Left renal cortex interstitium (tissue), 4 donors: Measurements from ENCODE around the gene RIPPLY3. TPM values are rescaled to one million over a fixed set of nuclear protein-coding genes. Genes with fewer than 3 reads are reported as not detected.

Experiments
- DNase-seq, 4 donors: peaks; one replicate each; pipeline ENCODE4 v3.0.0-alpha.2; 2013; ENCODE audit warnings: low read depth in 4 of 4, low spot score in 2 of 4, missing footprints in 1 of 4
- polyA plus RNA-seq, 4 donors: library from polyadenylated mRNA; unstranded; fragments of 120-200 nt; gene quantifications; one replicate each; pipeline ENCODE4 v1.2.1, GENCODE V29; 2013; ENCODE audit not compliant: insufficient read length in 4 of 4

The RIPPLY3 gene
- polyA plus RNA-seq, 4 donors: 1.6 to 2.8 (median 2.4) TPM

- DNase-seq: no peak
Measured at GRCh38 chr21:37055271-37055855, 48.9 kb downstream of the RIPPLY3 start.

- DNase-seq: no peak
Measured at GRCh38 chr21:37057614-37058013, 51.1 kb downstream of the RIPPLY3 start.

- DNase-seq: no peak
Measured at GRCh38 chr21:37058261-37058660, 51.8 kb downstream of the RIPPLY3 start.

- no peak for DNase-seq
Measured at GRCh38 chr21:37059181-37059580, 52.7 kb downstream of the RIPPLY3 start.

GRCh38 chr21:37060296-37060695 is 53.8 kb downstream of the RIPPLY3 start:
- DNase-seq: peak in 3 of 4 donors; percentile 24 to 59 (median 59)

GRCh38 chr21:37061926-37062592 is 55.6 kb downstream of the RIPPLY3 start:
- no peak for DNase-seq

- DNase-seq: no peak
Measured at GRCh38 chr21:37062593-37062935, 56.1 kb downstream of the RIPPLY3 start.

GRCh38 chr21:37063433-37063832 is 56.9 kb downstream of the RIPPLY3 start:
- no peak for DNase-seq

- no peak for DNase-seq
Measured at GRCh38 chr21:37064841-37065240, 58.3 kb downstream of the RIPPLY3 start.

GRCh38 chr21:37065561-37066177 is 59.2 kb downstream of the RIPPLY3 start:
- no peak for DNase-seq

Other genes starting within 250 kb of the RIPPLY3 start
- gene HLCS, start 40.0 kb upstream of the RIPPLY3 start, polyA plus RNA-seq: 10 to 100 TPM; 15.8 to 18.0 (median 16.2) TPM
- 10 to 100 TPM; 31.3 to 38.8 (median 33.4) TPM for gene PIGP, start 66.4 kb downstream of the RIPPLY3 start, polyA plus RNA-seq
- gene TTC3, start 66.6 kb downstream of the RIPPLY3 start, polyA plus RNA-seq: 100 to 1,000 TPM; 157 to 179 (median 167) TPM